GM15510 (cell line): ENCODE data around the gene GATAD2A.

Source experiments
- POLR2A ChIP-seq: IDR thresholded peaks from 3 replicates; pipeline ENCODE4 v1.6.1; 2011; ENCODE audit warnings: borderline replicate concordance; ENCODE audit not compliant: insufficient read length; ENCODE audit errors: extremely low read depth

GATAD2A gene

DNA sequence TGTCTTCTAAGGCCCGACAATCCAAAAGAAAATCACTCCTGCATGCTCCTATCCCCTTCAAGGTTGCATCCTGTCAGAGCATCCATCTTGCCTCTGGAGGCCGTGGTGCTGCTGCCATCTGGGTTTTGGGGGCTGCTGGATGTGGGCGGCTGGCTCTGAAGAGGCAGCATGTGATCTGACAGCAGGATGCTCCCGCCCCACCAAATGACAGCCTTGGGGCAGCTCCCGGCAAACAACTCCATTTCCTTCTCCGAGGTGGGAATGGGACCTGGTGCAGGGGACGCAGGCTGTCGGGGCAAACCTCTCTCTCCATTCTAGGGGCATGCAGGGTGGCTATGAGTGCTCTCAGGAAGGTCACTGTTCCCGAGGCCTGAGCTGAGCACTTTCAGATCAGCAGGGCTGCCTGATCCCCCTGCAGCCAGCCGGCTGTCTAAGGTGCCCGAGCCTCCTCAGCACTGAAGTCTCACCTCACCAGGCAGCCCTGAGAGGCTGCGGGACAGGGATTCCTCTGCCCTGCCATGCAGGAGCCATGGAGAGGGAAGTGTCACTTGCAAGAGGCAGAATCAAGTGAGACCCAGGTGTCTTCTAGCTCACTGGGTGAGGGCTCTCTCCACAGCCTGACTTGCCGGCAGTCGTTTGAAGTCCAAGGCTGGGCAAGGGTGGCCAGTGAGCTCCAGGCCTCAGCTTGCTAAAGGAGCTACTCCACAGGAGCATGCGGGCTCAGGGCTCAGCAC, 81.0 kb downstream of the GATAD2A start:
- no peak for TF ChIP-seq POLR2A

DNA sequence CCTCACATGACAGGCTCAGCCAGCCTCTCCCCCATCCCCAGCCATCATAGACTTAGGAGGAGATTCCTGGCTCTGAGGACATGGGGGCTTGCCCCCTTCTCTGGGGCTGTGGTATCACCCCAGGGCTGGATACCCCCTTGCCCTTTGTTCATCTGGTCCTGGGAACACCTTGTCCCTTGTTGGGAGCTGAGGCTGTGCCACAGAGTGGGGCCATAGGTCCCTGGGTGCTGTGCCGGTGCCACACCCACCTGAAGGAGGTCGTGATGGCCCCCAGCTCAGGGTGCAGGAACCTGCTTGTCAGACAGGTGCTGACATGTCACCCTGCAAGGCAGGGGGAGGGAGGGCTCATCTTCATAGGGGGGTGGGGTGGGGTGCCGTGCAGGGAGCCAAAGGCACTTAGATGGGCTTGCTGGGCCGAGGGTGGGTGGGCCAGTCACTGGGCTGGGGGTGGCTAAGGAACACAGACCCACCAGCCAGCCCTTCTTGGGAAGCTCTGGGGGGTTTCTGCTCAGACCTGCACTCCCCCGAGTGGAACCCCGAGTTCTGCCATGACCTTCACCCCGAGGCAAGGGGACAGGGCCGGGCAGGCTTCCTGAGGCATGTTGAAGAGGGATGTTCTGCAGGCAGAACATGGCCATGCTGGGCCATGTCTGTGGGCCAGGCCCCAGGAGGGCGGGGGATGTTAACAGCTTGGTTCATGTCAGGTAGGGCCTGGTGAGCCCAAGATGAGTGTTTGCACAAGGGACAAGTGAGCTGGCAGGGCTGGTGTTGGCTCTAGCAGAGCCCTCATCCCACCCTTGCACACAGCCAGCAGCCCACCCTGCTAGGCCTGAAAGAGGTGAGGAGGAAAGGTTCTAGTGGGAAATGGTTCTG, 81.8 kb downstream of the GATAD2A start:
- no peak for TF ChIP-seq POLR2A

DNA sequence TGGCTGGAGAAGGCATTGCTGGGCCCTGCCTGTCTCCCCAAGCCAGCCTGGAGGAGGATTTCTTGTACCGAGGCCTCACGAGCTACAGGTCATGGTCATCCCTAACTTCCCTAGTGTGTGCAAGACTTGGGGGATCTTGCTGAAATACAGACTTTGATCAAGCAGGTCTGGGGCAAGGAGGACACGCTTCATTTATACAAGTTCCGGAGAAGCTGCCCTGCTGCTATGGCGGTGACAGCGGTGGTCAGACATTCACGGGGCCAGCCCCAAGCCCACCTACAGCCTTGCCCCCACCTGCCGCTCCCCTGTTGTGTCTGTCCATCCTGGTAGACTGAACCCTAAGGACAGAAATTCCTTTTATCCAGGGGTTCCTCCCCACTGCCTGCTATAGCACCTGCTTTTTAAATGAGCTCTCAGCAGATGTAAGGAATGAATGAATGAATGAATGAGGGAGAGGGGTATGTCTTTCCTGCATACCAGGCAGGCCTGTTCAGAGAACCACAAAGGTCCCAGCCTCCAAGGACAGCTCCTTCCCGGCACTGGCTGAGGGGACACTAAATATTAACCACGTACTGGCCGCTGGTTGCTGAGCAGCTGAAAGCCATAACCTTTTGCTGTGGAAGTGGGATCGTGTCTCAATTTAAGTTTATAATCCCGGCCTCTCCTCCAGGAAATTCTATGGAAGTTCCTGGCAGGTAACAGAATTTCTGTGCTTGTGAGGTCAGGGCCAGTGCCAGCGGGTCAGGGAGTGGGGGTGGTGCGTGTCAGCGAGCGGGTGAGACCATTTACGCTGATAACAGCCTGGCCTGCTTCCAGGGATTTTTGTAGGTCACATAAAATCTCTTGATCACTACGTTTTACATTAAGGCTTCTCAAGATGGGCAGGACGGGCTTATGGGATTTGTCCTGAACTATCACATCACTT, 82.7 kb downstream of the GATAD2A start:
- TF ChIP-seq POLR2A = no peak

DNA sequence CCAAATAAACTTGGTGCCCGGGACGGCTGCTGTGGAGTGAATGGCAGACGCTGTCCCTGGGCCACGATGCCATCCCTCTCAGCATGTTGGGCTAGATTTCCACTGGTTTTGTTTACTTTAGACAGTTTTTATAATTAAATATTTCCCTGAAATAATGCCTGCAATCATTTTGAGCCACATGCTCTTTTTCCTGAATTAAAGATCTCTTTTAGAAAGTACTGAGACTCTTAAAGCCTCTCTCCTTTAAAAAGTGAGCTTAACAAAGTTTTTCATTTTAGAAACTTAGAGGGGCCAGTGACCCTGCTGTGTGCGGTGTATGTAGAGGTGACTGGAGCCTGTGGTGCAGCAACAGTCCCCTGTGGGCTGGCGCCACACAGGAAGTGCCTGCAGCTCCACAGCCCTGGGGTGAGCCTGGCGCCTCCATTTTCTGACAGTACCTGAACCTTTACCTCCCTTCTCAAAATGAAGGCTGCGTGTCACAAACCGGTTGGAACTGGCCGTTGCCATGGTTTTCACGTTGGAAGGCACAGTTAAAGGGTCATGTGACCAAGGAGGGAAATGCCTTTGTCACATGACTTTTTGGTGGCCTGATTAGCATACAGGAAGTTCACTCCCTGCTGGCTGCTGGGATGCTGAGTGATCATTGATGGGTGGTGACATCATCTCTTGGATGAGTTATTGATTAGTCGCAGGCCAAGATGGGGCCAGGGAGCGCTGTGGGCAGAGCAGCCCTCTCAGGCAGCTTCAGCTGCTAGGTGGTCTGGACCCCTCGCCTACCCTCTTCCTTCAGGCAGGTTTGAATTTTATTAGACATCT, 83.6 kb downstream of the GATAD2A start:
- no peak for TF ChIP-seq POLR2A

DNA sequence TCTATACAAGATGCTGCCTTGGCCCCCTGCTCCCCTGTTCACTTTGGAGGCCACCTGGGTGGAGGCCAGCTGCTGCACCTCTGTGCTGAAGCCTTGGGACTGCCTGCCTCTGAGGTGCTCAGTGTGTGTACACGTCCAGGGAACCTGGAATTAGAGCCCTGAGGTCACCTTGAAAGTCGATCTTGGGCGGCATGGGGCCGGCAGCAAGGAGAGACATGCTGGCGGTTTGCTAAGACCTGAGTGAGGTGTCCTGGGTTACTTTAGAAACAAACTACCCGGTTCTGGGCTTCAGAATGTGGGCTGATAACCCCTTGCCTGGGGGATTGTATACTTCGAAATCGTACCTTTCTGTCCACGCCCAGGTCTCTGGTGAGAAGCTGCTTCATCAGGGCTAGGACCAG, 84.3 kb downstream of the GATAD2A start:
- TF ChIP-seq POLR2A = no peak

DNA sequence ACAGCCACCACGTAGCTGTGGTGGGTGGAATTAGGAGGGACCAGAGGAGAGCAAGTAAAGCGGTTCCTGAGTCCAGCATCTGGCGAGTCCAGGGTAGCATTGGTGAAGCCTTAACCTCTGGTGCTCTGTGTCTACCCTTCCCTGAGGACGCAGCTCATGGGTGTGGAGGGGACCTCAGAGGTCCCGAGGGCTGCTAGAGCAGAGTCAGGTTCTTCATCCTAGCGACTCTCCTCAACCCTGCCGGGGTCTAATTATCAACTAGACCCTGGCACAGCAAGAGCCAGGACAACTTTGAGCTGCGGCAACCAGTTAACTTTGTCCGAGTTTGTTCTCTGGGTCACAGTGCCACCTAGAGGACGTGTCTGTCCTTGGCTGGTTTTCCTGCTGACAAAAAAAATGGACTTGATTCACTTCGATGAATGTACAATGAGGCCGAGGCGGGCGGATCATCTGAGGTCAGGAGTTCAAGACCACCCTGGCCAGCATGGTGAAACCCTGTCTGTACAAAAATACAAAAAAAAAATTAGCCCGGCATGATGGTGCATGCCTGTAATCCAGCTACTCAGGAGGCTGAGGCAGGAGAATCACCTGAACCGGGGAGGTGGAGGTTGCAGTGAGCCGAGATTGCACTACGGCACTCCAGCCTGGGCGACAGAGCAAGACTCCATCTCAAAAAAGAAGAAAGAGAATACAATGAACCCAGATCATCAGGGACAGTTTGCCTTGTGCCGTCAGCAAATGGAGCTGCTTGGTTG, 84.9 kb downstream of the GATAD2A start:
- no peak for TF ChIP-seq POLR2A

DNA sequence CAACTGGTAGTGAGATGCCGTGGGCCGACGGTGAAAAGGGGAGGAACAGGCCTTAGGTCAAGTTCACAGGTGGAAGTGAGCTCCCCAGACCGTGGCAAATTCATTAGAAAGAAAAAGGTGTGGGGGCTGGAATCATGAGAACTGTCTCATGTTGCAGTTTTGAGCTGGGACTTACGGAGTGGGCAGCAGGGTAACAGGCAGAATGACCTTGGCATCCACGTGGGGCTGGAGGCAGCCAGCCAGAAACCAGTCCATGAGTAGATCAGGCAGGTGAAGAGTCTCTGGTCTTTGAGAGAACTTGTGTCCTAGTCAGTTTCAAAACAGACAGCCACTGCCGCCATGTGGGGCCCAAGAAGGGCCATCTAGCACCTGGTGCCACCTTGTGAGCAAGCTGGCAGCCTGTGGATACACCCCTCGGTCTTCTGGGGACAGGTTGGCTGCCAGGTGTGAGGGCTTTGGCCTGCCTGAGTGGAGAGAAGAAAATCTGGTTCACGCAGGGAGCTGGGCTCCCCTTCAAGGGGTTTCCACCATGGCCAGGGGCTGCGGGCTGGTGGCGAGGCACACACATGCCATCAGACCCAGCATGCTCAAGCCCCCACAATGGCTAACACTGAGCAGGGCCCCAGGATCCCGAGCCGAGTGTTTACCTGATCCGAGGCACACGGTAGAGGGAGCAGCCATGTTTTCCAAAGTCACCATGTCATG, 86.0 kb downstream of the GATAD2A start:
- TF ChIP-seq POLR2A = no peak

DNA sequence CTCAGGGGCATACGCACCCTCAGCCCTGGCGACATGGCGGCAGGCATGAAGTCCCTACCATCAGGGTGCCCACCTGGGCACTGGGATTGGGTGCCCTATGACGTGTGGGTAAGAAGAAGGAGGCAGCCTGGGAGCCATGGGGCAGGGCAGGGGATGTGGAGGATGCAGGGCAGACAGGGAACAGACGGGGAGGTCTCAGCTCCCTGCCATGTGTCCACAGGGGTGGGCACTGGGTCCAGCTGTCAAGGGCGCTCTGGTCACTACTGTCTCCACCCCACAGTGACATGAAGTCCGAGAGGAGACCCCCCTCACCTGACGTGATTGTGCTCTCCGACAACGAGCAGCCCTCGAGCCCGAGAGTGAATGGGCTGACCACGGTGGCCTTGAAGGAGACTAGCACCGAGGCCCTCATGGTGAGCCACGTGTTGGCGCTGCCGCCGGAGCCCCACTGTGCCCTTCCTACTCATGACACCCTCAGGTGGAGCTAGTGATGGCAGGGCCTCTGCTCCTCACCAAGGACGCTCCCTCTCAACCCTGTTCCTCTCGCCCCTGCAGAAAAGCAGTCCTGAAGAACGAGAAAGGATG, 86.6 kb downstream of the GATAD2A start:
- TF ChIP-seq POLR2A = no peak

DNA sequence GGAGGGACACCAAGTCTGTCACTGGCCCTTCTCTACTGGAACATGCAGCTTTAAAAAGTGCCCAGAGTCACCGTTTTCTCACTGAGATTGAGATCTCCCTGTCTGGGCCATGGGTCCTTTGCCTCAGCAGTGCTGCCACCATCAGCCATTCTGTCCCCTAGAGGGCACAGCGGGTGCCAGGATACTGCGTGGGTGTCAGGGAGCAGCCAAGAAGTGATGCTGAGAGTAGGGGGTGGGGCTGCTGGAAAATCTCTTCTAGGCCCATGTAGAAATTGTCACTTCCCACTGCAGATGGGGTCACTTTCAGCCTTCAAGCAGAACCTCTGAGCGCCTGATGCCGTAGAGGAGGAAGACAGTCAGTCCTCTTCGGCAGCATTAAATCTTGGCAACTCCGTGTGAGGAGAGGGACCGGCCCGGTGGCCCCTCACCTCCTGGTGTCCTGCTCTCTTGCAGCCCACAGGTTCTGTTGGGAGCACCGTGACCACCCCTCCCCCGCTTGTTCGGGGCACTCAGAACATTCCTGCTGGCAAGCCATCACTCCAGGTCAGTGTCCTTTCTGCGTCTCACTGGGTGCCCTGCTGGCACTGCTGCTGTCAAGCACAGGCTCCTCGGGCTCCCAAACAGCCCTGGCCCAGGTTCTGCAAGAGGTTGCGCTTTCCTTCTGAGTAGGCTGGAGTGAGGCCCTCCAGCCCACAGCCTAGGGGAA, 88.5 kb downstream of the GATAD2A start:
- no peak for TF ChIP-seq POLR2A

DNA sequence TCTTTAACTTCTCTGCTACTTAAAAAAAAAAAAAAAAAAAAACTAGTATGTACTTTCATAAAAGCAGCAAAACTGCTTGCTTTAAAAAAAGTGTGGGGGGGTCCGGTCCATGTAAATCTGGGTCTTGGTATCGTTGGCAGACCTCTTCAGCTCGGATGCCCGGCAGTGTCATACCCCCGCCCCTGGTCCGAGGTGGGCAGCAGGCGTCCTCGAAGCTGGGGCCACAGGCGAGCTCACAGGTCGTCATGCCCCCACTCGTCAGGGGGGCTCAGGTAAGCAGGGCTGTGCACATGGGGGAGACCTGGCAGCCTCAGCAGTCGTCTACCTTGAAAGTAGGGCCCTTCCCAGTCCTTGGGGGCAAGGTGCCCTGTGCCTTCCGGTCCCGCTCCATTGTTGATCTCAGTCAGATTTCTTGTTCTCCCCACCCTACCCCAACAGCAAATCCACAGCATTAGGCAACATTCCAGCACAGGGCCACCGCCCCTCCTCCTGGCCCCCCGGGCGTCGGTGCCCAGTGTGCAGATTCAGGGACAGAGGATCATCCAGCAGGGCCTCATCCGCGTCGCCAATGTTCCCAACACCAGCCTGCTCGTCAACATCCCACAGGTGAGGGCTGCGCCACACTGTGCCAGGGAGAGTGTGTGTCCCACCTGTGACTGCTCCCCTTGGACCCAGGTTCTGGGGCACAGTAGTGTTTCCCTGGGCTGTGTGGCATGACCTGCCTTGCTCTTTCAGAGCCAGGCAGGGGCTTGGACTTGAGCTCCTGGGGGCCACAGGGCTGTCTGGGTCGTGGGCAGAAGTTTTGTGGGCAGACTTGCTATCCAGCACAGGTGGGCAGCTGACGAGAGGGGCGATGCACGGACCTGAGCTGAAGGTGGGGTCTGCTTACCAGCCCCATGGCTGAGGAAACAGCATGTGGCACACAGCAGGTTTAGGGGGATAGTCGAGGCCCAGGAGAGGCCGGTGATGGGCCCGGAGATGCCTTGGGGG, 90.4 kb downstream of the GATAD2A start:
- TF ChIP-seq POLR2A = no peak
